Erythroblast (primary cell): ENCODE results near the gene SAMD1.

Experiments
- GATA1 ChIP-seq: IDR thresholded peaks from 2 replicates; pipeline ENCODE4 v1.6.1; 2011; ENCODE audit warnings: low read depth, mild to moderate bottlenecking, control low read depth, low read length, moderate library complexity
- POLR2A ChIP-seq: IDR thresholded peaks from 2 replicates; pipeline ENCODE4 v1.6.1; 2011; ENCODE audit warnings: mild to moderate bottlenecking, low read length

- TF ChIP-seq POLR2A (no peak), GATA1 (no peak)
Measured at GRCh38 chr19:14119644-14120496, 29.3 kb upstream of the SAMD1 start.
